Panc1 (cell line): ENCODE results near the gene ZNF32. TPM values are rescaled to one million over a fixed set of nuclear protein-coding genes. Genes with fewer than 3 reads are reported as not detected.

Source experiments
- ATAC-seq: fragments of 200-7000 bp; cut with Tn5 transposase; 2 replicates; pipeline ENCODE4 v1.9.1; 2020; ENCODE audit warnings: mild to moderate bottlenecking, moderate library complexity
- BruUV-seq: library from RNA; stranded (reverse); fragments of 400-500 nt; replicated peaks from 2 replicates; lab custom pipeline; 2021; lab: Mats Ljungman, UMichigan
- CTCF ChIA-PET: fragments of 300-600 bp; sonication (Branson Sonifier 250); formaldehyde crosslinking; loops from one replicate; lab custom pipeline; 2022; ENCODE audit warnings: antibody characterized with exemption; lab: Charles Lee
- POLR2A ChIA-PET: fragments of 300-600 bp; sonication (Branson Sonifier 250); formaldehyde crosslinking; loops from one replicate; lab custom pipeline; 2022; ENCODE audit warnings: antibody characterized with exemption; lab: Charles Lee
- DNase-seq: peaks from one replicate; pipeline ENCODE4 v3.0.0-alpha.2; 2010; ENCODE audit warnings: low read depth, low spot score
- H3K27ac ChIP-seq: 2 replicates; pipeline ENCODE4 v1.5.1; 2011; ENCODE audit warnings: mild to moderate bottlenecking, low read length, inconsistent platforms
- H3K27me3 ChIP-seq: fragments of 200-500 bp; sonication (Bioruptor generic); 2 replicates; pipeline ENCODE4 v1.6.0; 2014; ENCODE audit warnings: low read length, inconsistent platforms; ENCODE audit not compliant: control insufficient read depth, insufficient read depth
- H3K36me3 ChIP-seq: fragments of 200-500 bp; sonication (Bioruptor generic); 2 replicates; pipeline ENCODE4 v1.5.1; 2014; ENCODE audit warnings: inconsistent platforms, mild to moderate bottlenecking, low read length, moderate library complexity; ENCODE audit not compliant: control insufficient read depth, insufficient read depth
- H3K4me1 ChIP-seq: 2 replicates; pipeline ENCODE4 v1.5.1; 2011; ENCODE audit warnings: inconsistent platforms, mild to moderate bottlenecking, low read length, moderate library complexity; ENCODE audit not compliant: control insufficient read depth, insufficient read depth
- H3K4me3 ChIP-seq, 2 experiments: 2 replicates each; pipeline ENCODE4 v1.5.1; 2011 to 2012; ENCODE audit warnings: low read depth in 2 of 2, low read length in 2 of 2, mild to moderate bottlenecking in 2 of 2, inconsistent platforms in 1 of 2, moderate library complexity in 1 of 2
- H3K9me3 ChIP-seq: fragments of 200-500 bp; sonication (Bioruptor generic); 2 replicates; pipeline ENCODE4 v1.5.1; 2014; ENCODE audit warnings: low read depth, mild to moderate bottlenecking, inconsistent platforms, low read length, moderate library complexity; ENCODE audit not compliant: control insufficient read depth, insufficient read depth
- CTCF ChIP-seq: fragments of 450-650 bp; IDR thresholded peaks from 2 replicates; pipeline ENCODE4 v1.5.1; 2017; ENCODE audit warnings: mild to moderate bottlenecking
- POLR2AphosphoS5 ChIP-seq: IDR thresholded peaks from 2 replicates; pipeline ENCODE4 v1.6.1; 2012; ENCODE audit warnings: mild to moderate bottlenecking, low read depth, low read length, moderate library complexity
- REST ChIP-seq, 2 experiments: IDR thresholded peaks; 2 replicates each; pipeline ENCODE4 v1.6.1; 2011 to 2012; ENCODE audit warnings: low read depth in 2 of 2, control low read depth in 1 of 2, low read length in 1 of 2, mild to moderate bottlenecking in 1 of 2, moderate library complexity in 1 of 2; ENCODE audit not compliant: insufficient read depth in 1 of 2
- SIN3A ChIP-seq: IDR thresholded peaks from 2 replicates; pipeline ENCODE4 v1.6.1; 2012; ENCODE audit warnings: low read depth, mild to moderate bottlenecking, low read length, moderate library complexity, borderline replicate concordance; ENCODE audit not compliant: insufficient read depth
- TCF7L2 ChIP-seq: IDR thresholded peaks from 2 replicates; pipeline ENCODE4 v1.6.1; 2011; ENCODE audit warnings: mild to moderate bottlenecking, low read depth, low read length, inconsistent platforms
- in situ Hi-C: cut with HindIII; loops from 2 replicates; pipeline ENCODE4 v1.10.0; 2016; ENCODE audit warnings: low sequenced_read_pairs, low pct_unique_long_range_greater_than_20kb
- intact Hi-C: fragments of 100-400 bp; cut with micrococcal nuclease; formaldehyde crosslinking; loops from one replicate; pipeline ENCODE4 v1.10.0; 2022; ENCODE audit not compliant: unreplicated experiment
- total RNA-seq: library from RNA; stranded (reverse); gene quantifications from one replicate; pipeline ENCODE4 v1.2.1, GENCODE V29; 2021; ENCODE audit not compliant: unreplicated experiment

ZNF32 gene
- total RNA-seq, 1 experiment from 2014 or later = 35.6 TPM

GRCh38 chr10:43627942-43628341 is 20.7 kb downstream of the ZNF32 start:
- POLR2A ChIA-PET = no interaction called here
- no peak for DNase-seq
- in situ Hi-C loops = no loop called here
- Histone ChIP-seq H3K27ac (no peak overlapping the region), H3K4me1 (no peaks in the 10 kb centered on the region), H3K9me3 (0 out of 2 replicates have a peak, but pooled peaks cover 3% of the 10 kb centered on the region), H3K36me3 (no peaks in the 10 kb centered on the region), H3K4me3 (no peak overlapping the region), H3K27me3 (no peaks in the 10 kb centered on the region)
- ATAC-seq = no peak
- BruUV-seq = no TSS peak
- CTCF ChIA-PET = no interaction called here
- intact Hi-C loops = no loop called here
- TF ChIP-seq REST (IDR thresholded peaks at IDR 0.05; ENCODE audit: insufficient read depth in 1 of 2, low read depth in 2 of 2, low read length in 1 of 2) (no peak), SIN3A (no peak), POLR2AphosphoS5 (no peak), TCF7L2 (no peak), CTCF (no peak)

- TF ChIP-seq CTCF = no peak
- TF ChIP-seq TCF7L2 = no peak
- no peak for TF ChIP-seq SIN3A
- no peak for TF ChIP-seq REST (IDR thresholded peaks at IDR 0.05; ENCODE audit: insufficient read depth in 1 of 2, low read depth in 2 of 2, low read length in 1 of 2)
- no peak for TF ChIP-seq POLR2AphosphoS5
- no peak for DNase-seq
- CTCF ChIA-PET = no interaction called here
- Histone ChIP-seq H3K4me1 (no peaks in the 10 kb centered on the region), H3K9me3 (peaks cover 27% of the 10 kb centered on the region; the same call in 1 of the 2 replicates), H3K27ac (no peak overlapping the region), H3K36me3 (no peaks in the 10 kb centered on the region), H3K27me3 (no peaks in the 10 kb centered on the region), H3K4me3 (peak overlapping the region; percentile 1 to 35; a peak in 3 of 4 replicates)
- intact Hi-C loops = no loop called here
- BruUV-seq = no TSS peak
- in situ Hi-C loops = no loop called here
- peak; percentile 62; the same call in 1 of the 2 replicates for ATAC-seq
- POLR2A ChIA-PET = no interaction called here
These were observed 25.3 kb downstream of the ZNF32 start for GRCh38 chr10:43623351-43623750.
